NCI-H69 (cell line): ENCODE results near the gene PRRT3.
"Not testable (repeated sequence)": the region's sequence is repeated elsewhere in the genome, so short reads cannot be mapped to it uniquely, and the experiment has no call there.

ENCODE experiments used
- DNase-seq: peaks from one replicate; lab custom pipeline; 2025; lab: John Stamatoyannopoulos, UW

Gene PRRT3

DNA sequence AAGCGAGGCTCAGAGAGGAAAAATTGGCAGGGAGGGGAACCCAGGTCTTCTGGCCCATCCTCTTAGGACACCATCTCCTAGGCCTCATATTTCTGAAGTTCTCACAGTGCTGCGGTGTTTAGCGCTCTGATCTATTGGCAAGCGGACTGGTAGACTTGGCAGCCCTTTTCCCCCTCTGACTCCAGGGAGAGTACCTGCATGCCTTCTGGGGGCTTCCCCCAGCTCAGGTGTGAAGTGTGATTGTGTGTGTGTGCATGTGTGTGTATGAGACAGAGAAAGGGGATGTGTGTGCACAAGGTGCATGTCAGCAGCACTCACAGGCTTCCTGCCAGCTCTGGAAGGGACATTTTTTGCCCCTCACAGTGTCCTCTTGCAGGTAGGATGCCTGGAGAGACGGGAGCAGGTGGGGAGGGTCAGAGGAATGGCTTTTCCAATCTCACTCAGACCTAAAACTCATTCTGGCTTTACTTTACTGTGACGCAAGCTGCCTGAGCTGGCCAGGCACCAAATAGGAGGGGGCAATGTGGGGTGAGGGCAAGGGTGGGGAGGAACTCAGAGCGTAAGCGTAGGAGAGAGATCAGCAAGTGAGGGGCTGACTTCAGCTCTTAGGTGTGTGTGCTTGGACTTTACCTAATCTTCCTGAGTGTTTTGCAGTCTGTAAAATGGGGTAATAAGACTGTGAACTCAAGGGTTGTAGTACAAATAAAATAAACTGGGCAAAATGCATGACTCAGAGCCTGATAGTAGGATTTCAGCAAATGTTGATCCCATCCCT lies 53.6 kb downstream of the PRRT3 start:
- DNase-seq, result no peak

DNA sequence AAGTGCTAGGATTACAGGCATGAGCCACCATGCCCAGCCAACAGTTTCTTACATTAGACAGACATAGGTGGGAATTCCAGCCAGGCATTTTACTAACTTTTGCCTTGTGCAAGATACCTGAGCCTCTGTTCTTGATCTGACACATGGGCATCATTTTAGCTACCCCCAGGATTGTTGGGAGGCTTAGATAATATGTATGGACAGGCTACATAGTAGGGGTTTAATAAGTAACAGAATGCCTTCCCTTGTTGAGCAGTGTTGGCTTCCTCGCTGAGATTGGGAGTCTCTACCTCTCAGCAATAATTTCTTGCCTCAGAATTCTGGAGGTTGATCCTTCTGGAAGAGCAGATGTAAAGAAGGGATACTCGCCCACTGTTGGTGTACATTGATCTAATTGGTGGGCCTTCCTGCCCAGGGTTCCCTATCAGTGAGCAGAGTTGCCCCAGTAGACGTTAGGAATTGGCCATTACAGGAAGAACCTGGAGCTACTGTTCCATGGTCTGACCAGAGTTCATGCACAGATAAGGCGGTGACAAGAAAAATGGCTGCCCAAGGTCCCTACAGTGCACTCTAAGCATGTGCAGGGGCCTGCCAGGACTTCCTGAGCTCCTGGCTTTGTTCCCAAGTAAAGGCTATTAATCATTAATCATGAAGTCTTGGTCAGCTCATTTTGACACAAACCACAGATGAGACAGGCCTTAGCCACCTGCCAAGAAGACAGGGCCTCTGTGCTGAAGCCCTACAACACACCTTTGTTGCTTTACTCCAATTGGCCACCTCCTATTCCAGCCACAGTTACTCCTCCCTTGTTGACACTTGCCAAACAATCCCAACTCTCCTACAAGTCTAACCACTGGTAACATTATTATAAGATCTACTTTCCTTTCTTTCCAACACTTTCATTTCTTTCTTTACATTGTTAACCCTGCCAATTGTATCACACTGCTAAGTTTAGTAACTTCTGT lies 54.5 kb downstream of the PRRT3 start:
- peak; percentile 52 for DNase-seq

DNA sequence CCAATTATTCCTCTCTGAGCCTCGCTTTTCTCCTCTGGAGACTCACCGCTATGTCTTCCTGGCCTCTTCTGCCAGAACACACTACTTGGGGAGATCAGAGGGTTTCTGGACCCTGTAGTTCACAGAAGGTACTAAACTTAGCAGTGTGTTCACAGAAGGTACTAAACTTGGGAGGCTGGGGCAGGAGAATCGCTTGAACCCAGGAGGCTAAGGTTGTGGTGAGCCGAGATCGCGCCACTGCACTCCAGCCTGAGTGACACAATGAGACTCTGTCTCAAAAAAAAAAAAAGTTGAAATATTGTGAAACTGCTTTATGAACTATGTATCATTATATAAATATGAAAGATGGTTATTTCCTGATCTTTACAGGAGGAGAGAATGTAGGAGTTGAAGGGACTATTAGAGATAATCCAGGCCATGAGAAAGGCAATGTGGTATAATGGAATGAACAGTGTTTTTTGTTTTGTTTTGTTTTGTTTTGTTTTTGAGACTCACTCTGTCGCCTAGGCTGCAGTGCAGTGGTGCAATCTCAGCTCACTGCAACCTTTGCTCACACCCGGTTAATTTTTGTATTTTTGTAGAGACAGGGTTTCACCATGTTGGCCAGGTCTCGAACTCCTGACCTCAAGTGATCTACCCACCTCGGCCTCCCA lies 55.3 kb downstream of the PRRT3 start:
- not testable (repeated sequence) for DNase-seq

GRCh38 chr3:9895715-9896114 lies 56.5 kb downstream of the PRRT3 start:
- DNase-seq, result not testable (repeated sequence)
